NB4 (cell line): ENCODE measurements around the gene C2orf49.

Experiments used
- DNase-seq: peaks from one replicate; pipeline ENCODE4 v3.0.0; 2010; ENCODE audit warnings: low read depth
- H3K4me3 ChIP-seq: one replicate; pipeline ENCODE4 v1.5.1; 2011; ENCODE audit warnings: mild to moderate bottlenecking, low read depth, low read length, moderate library complexity
- CTCF ChIP-seq: IDR thresholded peaks from one replicate; pipeline ENCODE4 v1.5.1; 2012; ENCODE audit warnings: low read depth, low read length
- MYC ChIP-seq: IDR thresholded peaks from 2 replicates; pipeline ENCODE4 v1.6.1; 2011; ENCODE audit warnings: low read depth, low read length
- POLR2A ChIP-seq: IDR thresholded peaks from 2 replicates; pipeline ENCODE4 v1.6.1; 2011; ENCODE audit warnings: mild to moderate bottlenecking; ENCODE audit not compliant: insufficient read length; ENCODE audit errors: extremely low read depth
- TF ChIP-seq, protein P1 (sequence below): IDR thresholded peaks from 2 replicates; pipeline ENCODE4 v1.6.1; 2011; ENCODE audit warnings: low read depth, low read length

C2orf49 gene

DNA sequence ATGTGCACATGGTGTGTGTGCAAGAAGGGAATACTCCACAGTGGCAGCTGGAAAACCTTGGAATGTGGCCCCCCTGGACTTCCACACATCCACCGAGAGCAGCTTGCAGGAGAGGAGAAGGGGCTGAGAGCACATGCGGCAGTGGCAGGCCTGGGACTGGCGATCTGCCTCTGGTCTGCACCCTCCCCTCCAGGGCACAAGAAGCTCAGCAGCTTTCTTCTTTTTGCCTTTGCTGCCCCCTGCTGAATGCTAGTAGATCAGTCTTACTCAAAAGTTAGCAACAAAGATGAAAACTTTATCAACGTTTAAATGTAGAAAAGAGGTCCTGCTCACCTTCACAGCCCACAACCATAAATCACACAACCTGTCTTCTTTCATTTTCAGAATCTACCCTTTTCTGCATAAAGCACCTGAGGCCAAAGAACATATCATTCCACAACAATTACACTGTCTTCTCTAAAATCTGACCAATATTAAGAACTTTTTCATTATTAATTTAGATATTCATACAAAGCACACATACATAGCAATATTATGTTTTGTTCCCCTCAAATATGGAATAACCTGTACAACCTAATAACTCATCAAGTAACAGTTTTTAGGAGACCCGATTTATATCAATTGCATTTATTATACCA lies 42.4 kb upstream of the C2orf49 start:
- H3K4me3 ChIP-seq, result no peak overlapping the region
- DNase-seq, result peak; percentile 64
- TF ChIP-seq, protein P1, sequence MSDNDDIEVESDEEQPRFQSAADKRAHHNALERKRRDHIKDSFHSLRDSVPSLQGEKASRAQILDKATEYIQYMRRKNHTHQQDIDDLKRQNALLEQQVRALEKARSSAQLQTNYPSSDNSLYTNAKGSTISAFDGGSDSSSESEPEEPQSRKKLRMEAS, result no peak
- peak; percentile 56 for TF ChIP-seq CTCF

DNA sequence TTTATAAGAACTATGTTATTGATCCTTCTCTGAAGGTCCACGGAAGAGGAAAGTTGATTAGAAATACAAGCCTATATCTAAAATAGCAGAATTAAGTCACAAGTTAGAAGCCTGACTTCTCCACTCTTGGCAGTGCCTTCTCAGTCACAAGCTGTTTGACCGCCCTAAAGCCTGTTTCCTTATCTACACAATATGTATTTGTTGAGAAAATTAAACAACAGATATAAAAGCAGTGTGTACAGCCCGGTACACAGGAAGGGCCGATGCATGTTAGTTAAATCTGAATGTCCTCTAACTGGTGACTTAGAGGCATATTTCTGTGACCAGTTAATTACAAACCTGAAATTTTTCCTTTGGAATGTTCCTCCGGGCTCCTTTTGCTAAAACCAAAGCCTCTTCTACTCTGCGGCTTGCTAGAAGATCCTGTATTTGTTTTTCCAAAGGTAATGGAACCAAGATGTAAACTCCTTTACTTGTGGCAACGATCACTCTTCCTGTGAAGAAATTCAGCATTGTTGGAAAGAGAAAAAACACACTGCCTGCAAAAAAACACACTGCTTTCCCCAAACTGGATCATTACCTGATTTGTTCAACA lies 41.2 kb upstream of the C2orf49 start:
- TF ChIP-seq, protein P1, result no peak
- no peak for TF ChIP-seq POLR2A
- TF ChIP-seq MYC, result no peak
- no peak for TF ChIP-seq CTCF
- H3K4me3 ChIP-seq, result no peak overlapping the region
- DNase-seq, result no peak

GRCh38 chr2:105297216-105297615 lies 40.1 kb upstream of the C2orf49 start:
- no peak for DNase-seq
- TF ChIP-seq MYC (no peak), CTCF (no peak), POLR2A (no peak)
- TF ChIP-seq, protein P1, result no peak
- no peak overlapping the region for H3K4me3 ChIP-seq

DNA sequence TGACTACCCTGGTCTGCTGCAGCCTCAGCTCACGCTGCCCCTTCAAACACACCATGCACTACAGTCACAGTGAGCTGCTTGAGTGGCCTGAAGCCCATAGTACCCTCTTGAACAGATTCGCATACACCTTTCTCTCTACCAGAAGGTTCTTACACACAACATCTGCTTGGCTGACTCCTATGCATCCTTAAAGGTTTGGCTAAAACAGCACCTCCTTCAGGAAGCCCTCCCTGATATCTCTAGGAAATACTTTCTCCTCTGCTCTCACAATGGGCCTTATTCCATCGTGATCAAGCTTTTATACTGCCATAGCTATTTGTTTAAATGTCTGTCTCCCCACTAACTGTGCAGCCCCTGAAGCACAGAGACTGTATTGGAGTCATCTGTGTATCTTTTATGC lies 39.3 kb upstream of the C2orf49 start:
- DNase-seq, result no peak
- no peak overlapping the region for H3K4me3 ChIP-seq

DNA sequence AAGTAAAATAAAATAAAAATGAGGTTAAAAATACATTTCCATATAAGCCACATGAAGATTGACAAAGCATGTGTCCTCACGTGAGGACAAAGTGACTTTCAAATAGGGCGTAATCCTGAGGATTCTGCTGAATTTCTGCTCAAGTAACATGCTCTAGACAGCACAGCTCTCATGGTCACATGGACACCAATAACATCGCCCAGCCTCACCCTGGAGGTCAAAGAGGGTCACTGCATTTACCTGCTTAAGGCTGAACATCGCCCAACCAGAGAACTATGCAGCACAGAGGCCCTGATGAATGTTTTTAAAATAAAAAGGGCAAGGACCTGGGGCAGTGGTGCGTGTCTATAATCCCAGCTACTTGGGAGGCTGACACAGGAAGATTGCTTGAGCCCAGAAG lies 38.0 kb upstream of the C2orf49 start:
- H3K4me3 ChIP-seq, result no peak overlapping the region
- no peak for TF ChIP-seq CTCF
- no peak for TF ChIP-seq MYC
- TF ChIP-seq POLR2A, result no peak
- TF ChIP-seq, protein P1, result no peak
- peak; percentile 15 for DNase-seq

More for the DNA sequence above, 39.3 kb upstream of the C2orf49 start:
- TF ChIP-seq, protein P1, result no peak
- TF ChIP-seq CTCF, result no peak
- TF ChIP-seq POLR2A, result no peak
- TF ChIP-seq MYC, result no peak
